DND-41 (cell line): ENCODE data around the gene WDR45.
A peak's percentile ranks its signal among the peaks of the same experiment; 100 is the strongest.

Experiments used
- ATAC-seq: fragments of 200-7000 bp; cut with Tn5 transposase; 3 replicates; pipeline ENCODE4 v1.9.1; 2021; ENCODE audit warnings: low read depth; ENCODE audit not compliant: insufficient read depth
- DNase-seq: peaks from one replicate; pipeline ENCODE4 v3.0.0-alpha.2; 2020
- H2AFZ ChIP-seq: 2 replicates; pipeline ENCODE4 v1.6.0; 2012; ENCODE audit warnings: low read depth, low read length
- H3K27ac ChIP-seq: 2 replicates; pipeline ENCODE4 v1.5.1; 2012; ENCODE audit warnings: low read length, inconsistent platforms
- H3K27me3 ChIP-seq: fragments of 200-600 bp; sonication (generic); 2 replicates; pipeline ENCODE4 v1.6.0; 2012; ENCODE audit warnings: low read length, mild to moderate bottlenecking, inconsistent platforms; ENCODE audit not compliant: insufficient read depth, poor library complexity
- H3K36me3 ChIP-seq: 2 replicates; pipeline ENCODE4 v1.5.1; 2012; ENCODE audit warnings: low read length, inconsistent platforms; ENCODE audit not compliant: insufficient read depth
- H3K4me1 ChIP-seq: 2 replicates; pipeline ENCODE4 v1.5.1; 2012; ENCODE audit warnings: mild to moderate bottlenecking, low read length; ENCODE audit not compliant: insufficient read depth
- H3K4me2 ChIP-seq: 2 replicates; pipeline ENCODE4 v1.6.0; 2012; ENCODE audit warnings: mild to moderate bottlenecking, moderate library complexity, low read length, inconsistent platforms; ENCODE audit not compliant: insufficient read depth
- H3K4me3 ChIP-seq, 2 experiments: fragments of 200-600 bp in 1 of 2; shearing (Covaris generic) in 1 of 2; 2 replicates each; pipeline ENCODE4 v1.5.1; 2012 to 2016; ENCODE audit warnings: inconsistent platforms in 2 of 2, low read length in 2 of 2, mild to moderate bottlenecking in 2 of 2, low read depth in 1 of 2, moderate library complexity in 1 of 2
- H3K79me2 ChIP-seq: 2 replicates; pipeline ENCODE4 v1.6.0; 2012; ENCODE audit warnings: low read length, inconsistent platforms; ENCODE audit not compliant: insufficient read depth
- H3K9ac ChIP-seq: 2 replicates; pipeline ENCODE4 v1.6.0; 2012; ENCODE audit warnings: low read depth, mild to moderate bottlenecking, inconsistent platforms, low read length, moderate library complexity
- H3K9me3 ChIP-seq: 2 replicates; pipeline ENCODE4 v1.5.1; 2012; ENCODE audit warnings: low read length, moderate library complexity, mild to moderate bottlenecking, inconsistent platforms; ENCODE audit not compliant: insufficient read depth, severe bottlenecking
- H4K20me1 ChIP-seq: 2 replicates; pipeline ENCODE4 v1.6.0; 2012; ENCODE audit warnings: low read length; ENCODE audit not compliant: insufficient read depth
- CTCF ChIP-seq: IDR thresholded peaks from 2 replicates; pipeline ENCODE4 v1.5.1; 2012; ENCODE audit warnings: borderline replicate concordance, low read length, moderate library complexity, mild to moderate bottlenecking; ENCODE audit not compliant: poor library complexity, severe bottlenecking; ENCODE audit errors: extremely low read depth
- EZH2 ChIP-seq: IDR thresholded peaks from 3 replicates; pipeline ENCODE4 v1.6.1; 2012; ENCODE audit warnings: borderline replicate concordance, low read depth, mild to moderate bottlenecking, moderate library complexity, low read length, inconsistent platforms; ENCODE audit not compliant: severe bottlenecking

The WDR45 gene

GRCh38 chrX:49054073-49054762 lies 25.5 kb downstream of the WDR45 start:
- peak overlapping the region; percentile 89 for H3K9ac ChIP-seq
- H3K27me3 ChIP-seq, result no peaks in the 10 kb centered on the region
- ATAC-seq, result no peak
- peaks cover 31% of the 10 kb centered on the region for H3K4me1 ChIP-seq
- peak overlapping the region; percentile 96 for H2AFZ ChIP-seq
- peaks cover 53% of the 10 kb centered on the region for H3K79me2 ChIP-seq
- peak overlapping the region; percentile 40 to 78; a peak in 3 of 4 replicates for H3K4me3 ChIP-seq
- DNase-seq, result no peak
- peak overlapping the region; percentile 65 for H3K27ac ChIP-seq
- H3K9me3 ChIP-seq, result no peaks in the 10 kb centered on the region
- peak overlapping the region; percentile 85 for H3K4me2 ChIP-seq
- no peaks in the 10 kb centered on the region for H3K36me3 ChIP-seq
- H4K20me1 ChIP-seq, result no peaks in the 10 kb centered on the region; the same call in 1 of the 2 replicates
- TF ChIP-seq EZH2 (no peak), CTCF (no peak)

- no peaks in the 10 kb centered on the region for H3K27me3 ChIP-seq
- H3K36me3 ChIP-seq, result no peaks in the 10 kb centered on the region
- peak overlapping the region; percentile 85 for H3K4me2 ChIP-seq
- H3K4me3 ChIP-seq, result peak overlapping the region; percentile 40 to 78; a peak in 3 of 4 replicates
- DNase-seq, result peak; percentile 88
- H3K9me3 ChIP-seq, result no peaks in the 10 kb centered on the region
- peaks cover 31% of the 10 kb centered on the region for H3K4me1 ChIP-seq
- H3K79me2 ChIP-seq, result peaks cover 49% of the 10 kb centered on the region
- no peaks in the 10 kb centered on the region; the same call in 1 of the 2 replicates for H4K20me1 ChIP-seq
- peak; percentile 92 for ATAC-seq
- peak overlapping the region; percentile 89 for H3K9ac ChIP-seq
- peak overlapping the region; percentile 82 for H3K27ac ChIP-seq
- peak overlapping the region; percentile 96 for H2AFZ ChIP-seq
- no peak for TF ChIP-seq CTCF
- TF ChIP-seq EZH2, result no peak
These were observed 26.2 kb downstream of the WDR45 start for GRCh38 chrX:49053223-49054072.

- H3K79me2 ChIP-seq, result peaks cover 18% of the 10 kb centered on the region
- ATAC-seq, result no peak
- DNase-seq, result no peak
- peak overlapping the region; percentile 42 for H3K9ac ChIP-seq
- TF ChIP-seq CTCF (no peak), EZH2 (no peak)
- peaks cover 44% of the 10 kb centered on the region for H3K4me1 ChIP-seq
- H2AFZ ChIP-seq, result peak overlapping the region; percentile 65
- H3K36me3 ChIP-seq, result peaks cover 6% of the 10 kb centered on the region
- H3K27ac ChIP-seq, result peak overlapping the region; percentile 43; the same call in 1 of the 2 replicates
- no peaks in the 10 kb centered on the region for H4K20me1 ChIP-seq
- H3K27me3 ChIP-seq, result no peaks in the 10 kb centered on the region
- peak overlapping the region; percentile 62; the same call in 1 of the 2 replicates for H3K4me2 ChIP-seq
- H3K9me3 ChIP-seq, result no peaks in the 10 kb centered on the region
- H3K4me3 ChIP-seq, result peak overlapping the region in 1 of 2 experiments; percentile 46; a peak in 2 of 4 replicates
These were observed 35.8 kb downstream of the WDR45 start for GRCh38 chrX:49043987-49044281.
